Endometrial microvascular endothelial cells (primary cell): Measurements from ENCODE around the gene DMKN. TPM values are rescaled to one million over a fixed set of nuclear protein-coding genes. Genes with fewer than 3 reads are reported as not detected.

Experiments
- in situ Hi-C: cut with HindIII; loops from 2 replicates; pipeline ENCODE4 v1.10.0; 2017; ENCODE audit warnings: low sequenced_read_pairs, low pct_unique_long_range_greater_than_20kb; ENCODE audit errors: inconsistent ontology term
- total RNA-seq: library from RNA; depleted of rRNA; stranded (reverse); fragments of >200 nt; gene quantifications from one replicate; pipeline ENCODE4 v1.2.3, GENCODE V29; 2015; ENCODE audit errors: inconsistent ontology term

Gene DMKN
- total RNA-seq, 1 donor from 2014 or later: not detected

- in situ Hi-C loops: no loop called here
Observed at GRCh38 chr19:35529241-35530218, 16.1 kb upstream of the DMKN start.

- in situ Hi-C loops: no loop called here
Observed at GRCh38 chr19:35528218-35529038, 15.0 kb upstream of the DMKN start, which contains the start of gene SBSN. Gene SBSN, minus strand, starts transcription at chr19:35528311. Its CDS starts 30 bp downstream, at chr19:35528281.

GRCh38 chr19:35525873-35526272 is 12.4 kb upstream of the DMKN start:
- in situ Hi-C loops: no loop called here

- in situ Hi-C loops: no loop called here
Observed at GRCh38 chr19:35524181-35524837, 10.9 kb upstream of the DMKN start.

GRCh38 chr19:35522745-35523327 is 9.4 kb upstream of the DMKN start:
- in situ Hi-C loops: no loop called here

GRCh38 chr19:35521124-35521743 is 7.8 kb upstream of the DMKN start:
- in situ Hi-C loops: no loop called here

GRCh38 chr19:35519291-35519690 is 5.8 kb upstream of the DMKN start:
- in situ Hi-C loops: no loop called here

GRCh38 chr19:35518313-35518712 is 4.9 kb upstream of the DMKN start:
- in situ Hi-C loops: no loop called here

GRCh38 chr19:35517342-35517741 is 3.9 kb upstream of the DMKN start:
- in situ Hi-C loops: no loop called here

- in situ Hi-C loops: no loop called here
Observed at GRCh38 chr19:35516310-35516709, 2.9 kb upstream of the DMKN start.

GRCh38 chr19:35514282-35514809 is 897 bp upstream of the DMKN start:
- in situ Hi-C loops: no loop called here

GRCh38 chr19:35512831-35513627 is 420 bp downstream of the DMKN start:
- in situ Hi-C loops: no loop called here

GRCh38 chr19:35511337-35511736 is 2.1 kb downstream of the DMKN start:
- in situ Hi-C loops: no loop called here

GRCh38 chr19:35510626-35510964 is 2.9 kb downstream of the DMKN start:
- in situ Hi-C loops: no loop called here

- in situ Hi-C loops: no loop called here
Observed at GRCh38 chr19:35509861-35510625, 3.4 kb downstream of the DMKN start.

- in situ Hi-C loops: no loop called here
Observed at GRCh38 chr19:35509018-35509652, 4.3 kb downstream of the DMKN start.
